HG03457 (cell line): ENCODE data around the gene BTD.

ENCODE experiments used
- ATAC-seq: cut with Tn5 transposase; IDR thresholded peaks from one replicate; pipeline ENCODE4 v1.9.1; 2021; ENCODE audit warnings: moderate number of reproducible peaks; ENCODE audit not compliant: unreplicated experiment

Gene BTD, protein sequence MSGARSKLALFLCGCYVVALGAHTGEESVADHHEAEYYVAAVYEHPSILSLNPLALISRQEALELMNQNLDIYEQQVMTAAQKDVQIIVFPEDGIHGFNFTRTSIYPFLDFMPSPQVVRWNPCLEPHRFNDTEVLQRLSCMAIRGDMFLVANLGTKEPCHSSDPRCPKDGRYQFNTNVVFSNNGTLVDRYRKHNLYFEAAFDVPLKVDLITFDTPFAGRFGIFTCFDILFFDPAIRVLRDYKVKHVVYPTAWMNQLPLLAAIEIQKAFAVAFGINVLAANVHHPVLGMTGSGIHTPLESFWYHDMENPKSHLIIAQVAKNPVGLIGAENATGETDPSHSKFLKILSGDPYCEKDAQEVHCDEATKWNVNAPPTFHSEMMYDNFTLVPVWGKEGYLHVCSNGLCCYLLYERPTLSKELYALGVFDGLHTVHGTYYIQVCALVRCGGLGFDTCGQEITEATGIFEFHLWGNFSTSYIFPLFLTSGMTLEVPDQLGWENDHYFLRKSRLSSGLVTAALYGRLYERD

DNA sequence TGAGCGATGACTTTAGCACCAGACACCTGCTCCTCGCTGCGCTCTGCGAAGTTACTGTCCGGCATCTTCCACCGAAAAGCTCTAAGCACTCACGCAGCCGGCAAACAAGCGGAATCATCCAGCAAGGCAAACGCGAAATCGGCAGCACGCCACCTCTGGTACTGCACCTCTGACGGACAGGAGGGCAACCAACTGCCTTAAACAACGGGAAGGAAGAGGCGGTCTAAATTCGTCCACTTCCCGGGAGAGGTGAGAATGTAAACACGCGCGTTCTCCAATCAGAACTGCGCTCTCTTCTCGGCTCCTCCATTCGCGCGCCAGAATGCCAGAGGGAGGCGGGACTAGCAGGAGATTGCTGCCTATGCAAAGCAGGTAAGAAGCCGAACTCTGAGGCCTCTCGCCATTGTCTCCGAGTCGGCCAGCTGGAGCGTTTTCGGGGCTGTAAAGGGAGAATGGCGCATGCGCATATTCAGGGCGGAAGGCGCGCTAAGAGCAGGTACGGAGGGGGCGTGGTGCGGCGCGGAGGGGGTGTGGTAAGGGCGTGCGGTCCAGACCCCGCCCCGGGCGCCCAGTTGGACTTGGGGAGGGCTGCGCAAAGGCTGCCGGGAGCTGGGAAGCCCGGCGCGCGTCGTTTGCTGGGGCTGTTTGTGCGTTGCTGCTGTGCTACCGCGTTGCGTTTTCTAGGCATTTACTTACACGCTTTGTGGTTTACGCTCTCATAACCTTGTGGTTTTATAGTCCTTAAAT is at the start of gene BTD, which contains the start of gene HACL1:
Gene BTD (plus strand): TSS at position 347 of the 747 bp plus-strand sequence. CDS start 33,695 bp downstream, outside the sequence.
Gene HACL1 (minus strand): TSS at position 171 of the 747 bp plus-strand sequence. CDS start 106 bp downstream, at position 65.
- ATAC-seq = peak; percentile 93

DNA sequence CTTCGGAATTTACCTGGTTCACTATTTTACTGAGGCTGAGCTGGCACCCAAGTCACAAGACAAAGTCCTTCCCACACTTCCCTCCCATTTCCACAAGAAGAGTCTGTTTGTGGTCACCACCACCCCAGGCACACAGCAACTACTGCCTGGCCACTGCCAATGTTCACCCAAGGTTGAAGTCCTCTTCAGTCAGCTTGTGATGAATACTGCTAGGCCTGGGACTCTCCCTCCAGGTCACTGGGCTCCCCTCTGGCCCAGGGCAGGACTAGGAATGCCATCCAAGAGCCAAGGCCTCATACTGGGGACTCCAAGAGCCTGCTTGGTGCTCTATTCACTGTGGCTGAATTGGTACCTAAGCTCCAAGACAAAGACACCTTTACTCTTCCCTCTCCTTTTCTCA is 49.6 kb upstream of the BTD start:
- ATAC-seq = no peak

DNA sequence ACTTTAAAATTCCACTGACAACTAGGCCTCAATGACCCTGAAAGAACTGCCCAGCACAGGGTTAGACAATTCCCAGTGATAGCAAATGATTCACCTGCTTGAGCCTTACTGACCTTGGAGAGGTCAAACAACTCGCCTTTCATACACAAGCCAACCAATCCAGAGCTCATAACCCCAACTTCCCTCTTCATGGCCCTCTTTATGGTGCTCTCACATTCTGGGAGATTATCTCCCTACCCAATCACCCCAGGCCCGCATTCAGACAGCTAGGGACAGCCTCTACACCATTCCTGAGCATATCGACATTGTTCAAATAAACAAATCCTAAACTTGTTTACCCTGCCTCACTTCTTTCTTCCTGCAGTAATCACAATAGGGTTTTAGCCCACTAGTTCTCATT is 47.8 kb upstream of the BTD start:
- no peak for ATAC-seq

DNA sequence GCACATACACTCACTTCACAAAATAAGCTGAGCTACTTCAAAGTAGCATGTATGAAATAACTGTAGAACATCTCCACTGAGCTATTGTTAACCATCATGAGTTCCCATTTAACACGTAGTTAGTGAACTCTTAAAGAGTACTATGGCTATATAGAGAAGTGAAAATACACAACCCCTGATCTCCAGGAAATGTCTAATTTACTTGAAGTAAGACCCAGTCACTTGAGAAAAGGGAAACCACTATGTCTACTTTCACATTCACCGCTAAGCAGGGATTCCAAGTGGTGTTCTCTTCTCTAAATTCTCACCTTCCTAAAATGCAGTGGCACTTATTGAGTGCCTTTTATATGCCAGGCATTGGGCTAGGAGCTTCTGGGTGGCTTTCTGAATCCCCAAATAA is 45.0 kb upstream of the BTD start:
- peak; percentile 66 for ATAC-seq

DNA sequence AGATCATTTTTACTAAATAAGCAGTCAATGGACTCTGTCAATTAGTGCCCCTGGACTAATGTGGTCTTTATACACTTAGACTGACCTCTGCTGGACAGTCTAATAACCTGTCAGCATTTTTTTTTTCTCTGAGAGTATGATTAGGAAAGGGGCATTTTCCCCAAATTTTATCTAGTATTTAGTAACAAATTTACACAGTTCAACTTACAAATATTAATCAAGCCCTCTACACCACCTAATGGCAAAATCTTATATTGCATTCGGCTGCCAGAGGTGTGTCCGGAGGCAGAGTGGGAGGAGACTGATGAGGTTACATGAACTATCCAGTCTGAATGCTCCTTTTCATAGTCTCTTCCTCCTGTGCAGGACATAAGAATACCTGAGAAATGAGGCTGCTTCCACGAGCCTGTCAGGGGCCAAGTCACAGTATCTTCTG is 44.0 kb upstream of the BTD start:
- no peak for ATAC-seq

DNA sequence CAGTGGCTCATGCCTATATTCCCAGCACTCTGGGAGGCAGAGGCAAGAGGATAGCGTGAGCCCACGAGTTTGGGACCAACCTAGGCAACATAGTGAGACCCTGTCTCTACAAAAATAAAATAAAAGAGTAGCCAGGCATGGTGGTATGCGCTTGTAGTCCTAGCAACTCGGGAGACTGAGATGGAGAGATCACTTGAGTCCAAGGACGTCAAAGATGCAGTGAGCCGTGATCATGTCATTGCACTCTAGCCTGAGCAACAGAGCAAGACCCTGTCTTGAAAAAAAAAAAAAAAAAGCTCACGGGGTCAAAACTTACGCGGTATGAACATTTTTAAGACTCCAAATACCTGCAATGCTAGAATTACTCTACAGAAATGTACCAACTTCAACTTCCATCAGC is 43.0 kb upstream of the BTD start:
- no peak for ATAC-seq

DNA sequence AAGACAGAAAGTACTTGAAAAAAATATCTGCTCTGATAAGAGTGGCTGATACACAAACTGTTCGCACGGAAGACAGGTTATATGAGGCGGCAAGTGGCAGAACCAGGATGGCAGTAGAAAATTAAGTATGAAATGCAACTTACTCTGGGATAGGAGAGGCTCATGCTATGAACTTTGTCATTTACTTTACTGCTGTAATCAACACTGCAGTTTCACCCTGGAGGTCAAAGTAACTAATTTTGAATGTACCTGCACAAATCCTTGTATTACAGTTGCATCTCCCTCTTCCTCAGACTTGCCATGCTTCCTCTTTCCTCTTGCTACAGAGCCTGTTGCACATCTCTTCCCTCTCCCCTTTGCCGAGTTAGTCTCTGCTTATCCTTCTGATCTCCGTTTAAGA is 39.0 kb upstream of the BTD start:
- no peak for ATAC-seq

DNA sequence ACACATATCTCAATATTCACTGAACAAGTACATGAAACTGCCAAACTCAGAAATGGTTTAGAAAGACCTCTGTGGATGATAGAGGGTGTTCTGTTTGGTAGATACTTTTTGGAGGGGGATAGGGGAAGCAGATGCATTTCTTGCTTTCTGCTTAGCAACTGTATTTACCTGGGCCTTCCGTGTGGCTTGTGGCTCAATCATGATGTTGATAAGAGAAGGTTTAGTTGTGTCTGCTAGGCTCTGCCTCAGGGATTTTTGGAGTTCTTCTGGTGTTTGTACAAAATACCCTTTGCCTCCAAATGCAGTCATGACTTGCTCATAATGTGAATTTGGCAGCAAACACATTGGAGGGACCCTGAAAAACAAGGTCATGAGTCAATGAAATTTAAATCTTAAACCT is 38.4 kb upstream of the BTD start:
- ATAC-seq = no peak

DNA sequence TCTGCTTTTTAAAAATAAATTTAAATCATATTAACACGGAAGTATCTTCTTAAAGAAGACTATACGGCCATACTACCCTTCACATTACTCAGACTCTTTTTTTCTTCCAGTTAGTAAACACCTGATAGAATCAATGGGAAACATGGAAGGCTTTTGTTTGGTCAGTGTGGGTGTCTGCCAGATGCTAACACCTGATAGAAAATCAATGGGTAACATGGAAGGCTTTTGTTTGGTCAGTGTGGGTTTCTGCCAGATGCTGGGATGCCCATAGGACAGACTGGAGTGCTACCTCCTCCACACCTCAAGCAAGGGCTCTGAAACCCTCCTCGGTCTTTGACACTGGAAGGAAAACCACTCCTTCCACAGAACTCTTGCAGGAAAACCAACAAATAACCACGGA is 29.4 kb upstream of the BTD start:
- ATAC-seq = no peak

DNA sequence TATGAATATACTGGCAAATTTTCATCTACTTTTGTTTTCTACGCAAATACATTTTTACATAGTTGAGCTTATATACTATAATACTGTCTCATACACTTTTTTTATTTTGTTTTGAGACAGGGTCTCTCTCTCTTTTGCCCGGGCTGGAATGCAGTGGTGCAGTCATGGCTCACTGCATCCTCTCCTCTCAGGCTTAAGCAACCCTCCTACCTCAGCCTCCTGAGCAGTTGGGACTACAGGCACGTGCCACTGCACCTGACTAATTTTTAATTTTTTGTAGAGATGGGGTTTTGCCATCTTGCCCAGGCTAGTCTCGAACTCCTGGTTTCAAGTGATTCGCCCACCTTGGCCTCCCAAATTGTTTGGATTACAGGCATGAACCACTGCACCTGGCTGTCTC is 26.1 kb upstream of the BTD start:
- no peak for ATAC-seq

DNA sequence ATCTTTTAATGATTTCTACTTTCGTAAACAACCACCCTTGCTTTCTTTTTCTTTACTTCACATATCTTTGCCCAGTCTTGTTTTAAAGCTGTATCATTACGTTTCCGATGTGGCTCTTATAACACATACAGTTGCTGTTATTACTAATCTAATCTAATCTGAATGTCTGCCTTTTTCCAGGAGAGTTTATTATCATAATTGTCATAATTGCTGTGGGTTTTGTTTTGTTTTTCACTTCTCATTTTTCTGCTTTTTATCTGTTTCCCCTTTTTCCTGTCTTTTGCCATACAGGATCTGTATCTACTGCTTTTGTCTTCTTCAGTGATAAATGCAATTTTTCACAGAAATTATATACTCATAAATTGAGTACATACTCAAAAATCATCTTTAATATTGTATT is 25.1 kb upstream of the BTD start:
- ATAC-seq = no peak

DNA sequence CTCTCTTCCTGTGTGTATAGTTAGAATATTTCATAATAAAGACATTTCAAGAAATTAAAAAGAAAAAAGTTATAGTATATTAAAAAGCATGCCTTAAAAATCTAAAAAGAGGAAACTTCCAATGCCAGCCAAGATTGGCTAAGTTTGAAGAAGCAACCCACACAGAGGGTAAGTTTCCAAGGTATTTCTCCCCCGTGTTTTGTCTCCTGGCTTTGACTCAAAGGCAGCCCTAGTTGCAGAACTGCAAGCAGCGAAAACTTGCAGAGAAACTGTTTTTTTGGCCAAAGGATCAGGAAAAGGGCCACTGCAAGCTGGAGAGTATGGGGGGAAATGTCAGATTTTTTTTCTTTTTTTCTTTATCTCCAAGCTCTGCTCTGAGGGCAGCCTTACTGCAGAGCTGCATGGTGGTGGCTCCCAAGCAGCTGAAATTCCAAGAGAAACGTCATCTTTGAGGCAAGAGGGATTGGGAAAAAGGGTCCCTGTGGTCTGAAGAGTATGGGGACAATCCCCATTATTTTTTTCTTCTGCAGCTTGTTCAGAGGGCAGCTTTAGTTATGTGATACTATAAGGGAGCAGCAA is 23.2 kb upstream of the BTD start:
- no peak for ATAC-seq

DNA sequence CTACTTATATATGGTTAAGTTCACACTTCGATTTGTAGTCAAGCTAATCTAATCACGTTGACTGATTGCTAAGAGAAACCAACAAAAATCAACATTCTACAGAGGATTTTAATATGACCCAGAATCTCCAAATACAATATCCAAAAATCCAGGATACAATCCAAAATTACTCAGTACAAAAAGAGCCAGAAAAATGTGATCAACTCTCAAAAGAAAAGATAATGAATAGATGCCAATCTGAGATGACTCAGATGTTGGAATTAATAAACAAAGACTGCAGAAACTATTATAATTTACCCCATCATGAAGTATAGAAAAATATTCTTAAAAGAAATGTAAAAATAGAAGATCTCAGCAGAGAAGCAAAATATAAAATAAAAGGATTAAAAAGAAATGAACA is 22.5 kb upstream of the BTD start:
- no peak for ATAC-seq

DNA sequence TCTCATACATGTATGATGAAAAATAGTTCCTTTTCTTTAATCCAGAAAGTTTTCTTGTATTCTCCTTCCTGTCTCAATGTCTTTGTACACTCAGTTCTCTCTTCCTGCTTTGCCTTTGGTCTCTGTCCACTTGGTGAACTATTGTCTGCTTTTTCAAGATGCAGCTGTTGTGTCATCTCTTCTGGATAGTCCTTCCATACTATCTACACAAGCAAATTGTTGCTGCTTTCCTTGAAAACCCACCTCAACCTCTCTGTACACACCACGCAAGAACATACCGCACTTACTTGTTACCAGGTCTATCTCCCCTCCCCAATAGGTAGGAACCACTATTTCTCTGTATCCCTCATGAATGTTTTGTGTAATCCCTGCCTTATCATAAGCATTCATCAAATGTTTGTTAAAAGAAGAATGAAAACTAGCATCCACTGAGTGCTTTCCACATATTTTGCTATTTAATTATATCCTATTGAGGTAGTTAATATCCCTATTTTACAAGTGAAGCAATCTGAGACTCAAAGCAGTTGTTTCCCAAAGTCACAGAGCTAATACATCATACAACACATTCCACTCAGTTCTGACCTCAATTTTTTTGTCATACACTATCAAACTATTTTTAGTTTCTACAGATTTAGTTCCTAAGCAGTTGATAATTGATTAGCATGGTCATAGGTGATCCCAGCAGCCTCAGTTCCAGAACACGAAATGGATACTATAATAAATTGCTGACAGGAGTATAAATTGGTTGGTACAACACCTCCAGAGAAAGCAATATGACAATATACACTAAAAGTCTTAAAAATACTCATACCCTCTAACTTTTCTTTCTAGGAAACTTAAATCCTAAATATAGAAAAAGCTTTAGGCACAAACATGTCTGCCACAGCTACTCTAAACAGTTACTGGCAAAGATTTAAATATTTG is 19.8 kb upstream of the BTD start:
- no peak for ATAC-seq

DNA sequence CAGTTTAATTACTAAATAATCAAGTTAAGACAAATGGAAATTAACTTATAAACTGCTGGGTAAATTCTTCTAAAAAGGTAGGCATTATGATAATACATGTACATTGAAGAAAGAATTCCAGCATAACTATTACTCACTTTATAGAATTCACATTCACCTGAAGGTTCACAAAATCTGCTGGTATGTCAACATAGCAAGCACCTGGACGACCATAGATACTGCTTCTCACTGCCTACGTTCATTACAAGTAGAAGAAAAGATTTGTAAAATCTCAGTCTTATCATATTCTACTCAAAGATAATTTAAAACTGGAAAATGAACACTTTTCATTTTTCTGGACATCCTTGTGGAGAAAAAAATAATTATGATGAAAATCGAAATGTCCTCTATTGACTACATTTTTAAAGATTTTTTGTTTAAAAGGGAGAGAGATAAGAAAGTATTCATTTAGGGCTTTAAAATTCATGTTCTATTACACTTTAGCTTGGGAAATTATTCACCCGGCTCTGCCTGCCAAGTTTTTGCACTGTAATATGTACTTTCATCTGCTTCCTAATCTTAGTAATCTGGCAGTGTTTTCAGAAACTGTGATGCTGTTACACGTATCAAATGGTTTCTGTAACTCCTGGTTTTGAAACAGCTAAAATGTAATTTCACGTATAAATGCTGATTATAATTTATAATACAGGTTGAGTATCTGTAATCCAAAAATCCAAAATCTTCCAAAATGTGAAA is 16.3 kb upstream of the BTD start:
- no peak for ATAC-seq

DNA sequence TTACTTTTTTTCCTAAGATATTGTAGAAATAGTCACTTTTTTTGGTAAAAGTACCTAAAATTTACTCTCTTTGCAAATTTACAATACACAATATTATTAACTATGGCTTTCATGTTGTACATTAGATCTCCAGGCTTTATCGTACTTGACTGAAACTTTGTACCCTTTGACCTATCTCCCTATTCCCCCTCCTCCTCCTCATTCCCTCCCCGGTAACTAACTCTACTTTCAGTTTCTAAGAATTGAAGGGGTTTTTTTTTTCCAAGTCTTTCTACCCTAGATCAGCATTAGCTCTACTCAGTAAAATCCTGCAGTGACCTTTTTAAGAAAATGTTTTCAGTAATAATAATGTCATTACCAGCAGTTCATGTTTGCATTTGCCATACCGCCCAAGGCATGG is 10.3 kb upstream of the BTD start:
- no peak for ATAC-seq

DNA sequence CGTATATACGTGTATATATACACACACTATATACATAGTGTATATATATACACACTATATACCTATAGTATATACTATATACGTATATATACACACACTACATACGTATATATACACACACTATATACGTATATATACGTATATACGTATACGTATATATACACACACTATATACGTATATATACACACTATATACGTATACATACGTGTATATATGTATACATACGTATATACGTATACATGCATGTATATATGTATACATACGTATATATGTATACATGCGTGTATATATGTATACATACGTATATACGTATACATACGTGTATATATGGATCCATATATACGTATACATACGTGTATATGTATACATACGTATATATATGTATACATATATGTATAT is 9.6 kb upstream of the BTD start:
- ATAC-seq = no peak

DNA sequence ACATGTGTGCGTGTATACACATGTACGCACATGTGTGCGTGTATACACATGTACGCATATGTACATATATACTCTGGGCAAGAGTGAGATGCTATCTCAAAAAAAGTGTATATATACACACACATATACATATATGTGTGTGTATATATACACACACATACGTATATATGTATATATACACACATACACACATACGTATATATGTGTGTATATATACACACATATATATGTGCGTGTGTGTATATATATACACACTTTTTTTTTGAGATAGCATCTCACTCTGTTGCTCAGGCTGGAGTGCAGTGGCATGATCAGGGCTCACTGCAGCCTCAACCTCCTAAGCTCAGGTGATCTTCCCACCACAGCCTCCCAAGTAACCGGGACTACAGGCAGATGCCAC is 8.6 kb upstream of the BTD start:
- no peak for ATAC-seq

DNA sequence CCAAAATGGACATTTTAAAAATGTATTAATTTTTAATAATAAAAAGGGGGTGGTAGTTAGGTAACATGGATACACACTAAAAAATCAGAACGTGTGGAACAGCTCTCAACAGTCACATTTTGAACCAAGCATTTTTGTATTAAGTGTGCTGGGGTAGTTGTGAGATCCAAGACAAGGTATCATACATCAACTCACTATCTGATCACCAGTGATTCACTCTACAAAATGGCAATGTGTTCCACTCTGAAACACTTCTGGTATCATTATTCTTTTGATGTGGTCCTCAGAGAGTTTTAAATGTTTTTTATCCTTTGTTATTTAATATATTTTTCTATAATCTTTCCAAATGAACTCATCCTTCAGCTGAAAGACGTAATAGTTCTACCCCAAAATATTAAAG is 5.6 kb upstream of the BTD start:
- no peak for ATAC-seq

DNA sequence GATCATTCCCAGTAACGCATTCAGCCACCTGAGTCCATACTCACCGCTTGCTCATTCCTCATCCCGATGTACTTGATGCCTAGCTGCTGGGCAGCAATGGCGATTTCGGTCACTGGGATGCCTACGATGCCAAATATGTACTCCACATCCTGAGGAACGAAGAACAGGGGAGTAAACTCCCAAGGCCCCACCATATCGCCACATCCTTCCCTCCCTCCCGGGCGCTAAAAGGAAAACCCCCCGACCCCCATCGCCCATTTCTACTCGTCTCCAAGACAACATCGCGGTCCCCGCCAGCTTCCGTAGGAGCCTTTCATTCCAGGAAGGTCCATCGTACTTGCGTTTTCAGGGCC is 523 bp upstream of the BTD start:
- ATAC-seq = peak; percentile 11
